ENCODE data around the gene AXIN2. TPM values are rescaled to one million over a fixed set of nuclear protein-coding genes. Genes with fewer than 3 reads are reported as not detected.
"Not testable (repeated sequence)": the region's sequence is repeated elsewhere in the genome, so short reads cannot be mapped to it uniquely, and the experiment has no call there.

Gene AXIN2
- total RNA-seq, 1 donor from 2014 or later, result 21.0 TPM

DNA sequence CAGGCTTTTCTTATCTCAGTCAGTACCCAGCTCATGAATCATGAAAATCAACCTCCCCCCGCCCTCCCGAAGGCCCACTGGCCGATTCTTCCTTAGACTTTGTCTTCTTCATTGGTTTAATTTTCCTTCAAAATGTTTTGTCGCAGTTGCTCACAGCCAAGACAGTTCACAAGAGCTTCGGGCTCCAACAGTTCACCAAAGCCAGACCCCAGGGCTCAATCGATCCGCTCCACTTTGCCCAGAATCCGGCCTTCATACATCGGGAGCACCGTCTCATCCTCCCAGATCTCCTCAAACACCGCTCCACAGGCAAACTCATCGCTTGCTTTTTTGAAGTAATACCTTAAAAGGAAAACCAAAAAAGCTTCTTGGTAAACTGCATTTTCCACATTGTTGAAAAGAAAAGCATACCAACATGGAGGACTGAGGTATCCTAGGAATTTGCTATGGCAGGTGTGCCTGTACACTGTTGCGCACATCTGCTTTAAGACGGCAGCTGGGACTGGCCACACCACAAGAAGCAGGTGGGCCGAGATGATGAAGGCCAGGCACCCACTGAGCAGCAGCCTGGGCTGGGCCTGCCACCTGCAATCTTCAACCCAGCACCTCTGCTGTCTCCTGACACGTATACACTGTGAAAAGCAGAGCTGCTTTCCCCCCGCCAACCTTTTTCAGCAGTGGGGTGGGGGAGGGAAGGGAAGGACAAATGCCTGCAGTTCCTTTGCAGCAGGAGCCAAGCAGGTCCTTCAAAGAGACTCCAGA is 31.5 kb downstream of the AXIN2 start:
- intact Hi-C loops (cut with micrococcal nuclease), result no loop called here
- H3K4me1 ChIP-seq, result peaks cover 37% of the 10 kb centered on the region
- peaks cover 36% of the 10 kb centered on the region for H3K36me3 ChIP-seq
- no peaks in the 10 kb centered on the region for H3K9me3 ChIP-seq (replicated peaks)
- DNase-seq, result no peak
- no peaks in the 10 kb centered on the region for H3K27me3 ChIP-seq (ENCODE audit: low read depth)
- TF ChIP-seq, protein P1, sequence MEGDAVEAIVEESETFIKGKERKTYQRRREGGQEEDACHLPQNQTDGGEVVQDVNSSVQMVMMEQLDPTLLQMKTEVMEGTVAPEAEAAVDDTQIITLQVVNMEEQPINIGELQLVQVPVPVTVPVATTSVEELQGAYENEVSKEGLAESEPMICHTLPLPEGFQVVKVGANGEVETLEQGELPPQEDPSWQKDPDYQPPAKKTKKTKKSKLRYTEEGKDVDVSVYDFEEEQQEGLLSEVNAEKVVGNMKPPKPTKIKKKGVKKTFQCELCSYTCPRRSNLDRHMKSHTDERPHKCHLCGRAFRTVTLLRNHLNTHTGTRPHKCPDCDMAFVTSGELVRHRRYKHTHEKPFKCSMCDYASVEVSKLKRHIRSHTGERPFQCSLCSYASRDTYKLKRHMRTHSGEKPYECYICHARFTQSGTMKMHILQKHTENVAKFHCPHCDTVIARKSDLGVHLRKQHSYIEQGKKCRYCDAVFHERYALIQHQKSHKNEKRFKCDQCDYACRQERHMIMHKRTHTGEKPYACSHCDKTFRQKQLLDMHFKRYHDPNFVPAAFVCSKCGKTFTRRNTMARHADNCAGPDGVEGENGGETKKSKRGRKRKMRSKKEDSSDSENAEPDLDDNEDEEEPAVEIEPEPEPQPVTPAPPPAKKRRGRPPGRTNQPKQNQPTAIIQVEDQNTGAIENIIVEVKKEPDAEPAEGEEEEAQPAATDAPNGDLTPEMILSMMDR (IDR thresholded peaks at IDR 0.05; ENCODE audit: borderline replicate concordance), result no peak
- H3K4me3 ChIP-seq, result no peak overlapping the region
- H3K27ac ChIP-seq (replicated peaks), result peak overlapping the region; percentile 88

DNA sequence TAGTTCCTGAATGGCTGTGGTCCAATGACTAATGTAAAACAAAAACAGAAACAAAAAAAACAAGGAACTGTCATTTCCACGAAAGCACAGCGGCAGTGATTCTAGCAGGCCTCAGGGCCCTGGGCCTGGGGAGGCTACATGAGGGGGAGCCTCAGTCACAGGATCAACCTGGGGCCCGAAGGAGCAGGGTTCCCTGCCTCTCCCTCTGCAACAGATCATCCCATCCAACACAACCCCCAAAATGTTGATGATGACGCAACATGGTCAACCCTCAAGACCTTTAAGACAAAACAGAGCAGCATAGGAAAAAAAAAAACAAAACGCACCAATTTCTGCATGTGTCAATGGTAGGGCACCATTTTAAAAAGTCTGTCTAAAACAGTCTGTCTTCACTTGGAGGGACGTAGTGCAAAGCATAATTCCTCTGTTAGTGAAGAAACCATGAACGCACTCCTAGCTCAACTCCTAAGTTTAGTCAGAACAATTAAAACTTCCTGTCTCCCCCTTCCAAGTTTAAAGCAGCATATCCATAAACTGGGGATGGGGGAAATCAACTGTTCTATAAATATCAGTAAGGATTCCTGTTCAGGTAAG is 32.3 kb downstream of the AXIN2 start:
- Histone ChIP-seq H3K27me3 (ENCODE audit: low read depth) (no peaks in the 10 kb centered on the region), H3K4me3 (no peak overlapping the region), H3K9me3 (replicated peaks) (no peaks in the 10 kb centered on the region), H3K4me1 (peaks cover 37% of the 10 kb centered on the region), H3K36me3 (peaks cover 29% of the 10 kb centered on the region), H3K27ac (replicated peaks) (no peak overlapping the region)
- intact Hi-C loops (cut with micrococcal nuclease), result no loop called here
- TF ChIP-seq, protein P1 (IDR thresholded peaks at IDR 0.05; ENCODE audit: borderline replicate concordance), result no peak
- DNase-seq, result no peak

DNA sequence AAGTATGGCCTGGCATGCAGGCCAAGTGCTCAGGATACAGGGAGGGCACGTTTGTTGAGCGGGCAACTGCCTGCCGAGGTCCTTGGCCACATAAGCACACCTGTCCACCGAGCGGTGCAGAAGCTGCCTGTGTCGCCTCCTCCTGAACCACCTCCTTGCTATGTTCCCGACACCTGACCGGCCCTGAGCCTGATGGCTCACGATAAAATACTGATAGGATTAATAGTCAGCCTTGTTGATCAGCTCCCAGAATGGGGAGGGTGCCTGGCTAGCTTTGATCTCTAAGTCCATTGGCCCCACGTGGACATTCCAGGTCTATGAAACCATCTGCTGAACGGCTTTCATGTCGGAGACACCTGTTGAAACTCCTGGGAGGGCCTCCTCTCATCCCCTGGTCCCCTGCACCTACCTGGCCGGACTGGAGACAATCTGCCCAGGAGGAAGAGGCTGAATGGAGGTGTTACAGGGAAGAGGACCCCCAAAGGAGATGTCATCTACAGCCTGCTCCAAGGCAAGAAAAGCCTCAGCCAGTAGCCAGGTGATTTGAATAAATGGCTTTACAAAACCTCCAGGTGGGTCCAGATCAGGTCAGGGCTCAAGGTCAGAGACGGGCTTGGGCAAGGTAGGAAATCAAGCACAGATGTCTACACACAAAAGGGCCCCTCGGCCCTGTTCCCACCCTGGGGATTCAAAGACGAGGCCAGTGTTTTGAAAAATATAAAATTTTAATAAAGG is 33.4 kb downstream of the AXIN2 start:
- TF ChIP-seq, protein P1 (IDR thresholded peaks at IDR 0.05; ENCODE audit: borderline replicate concordance), result no peak
- no peak for DNase-seq
- no peaks in the 10 kb centered on the region for H3K9me3 ChIP-seq (replicated peaks)
- H3K4me3 ChIP-seq, result no peak overlapping the region
- H3K27ac ChIP-seq (replicated peaks), result no peak overlapping the region
- H3K4me1 ChIP-seq, result peaks cover 32% of the 10 kb centered on the region
- intact Hi-C loops (cut with micrococcal nuclease), result no loop called here
- no peaks in the 10 kb centered on the region for H3K27me3 ChIP-seq (ENCODE audit: low read depth)
- peaks cover 17% of the 10 kb centered on the region for H3K36me3 ChIP-seq

DNA sequence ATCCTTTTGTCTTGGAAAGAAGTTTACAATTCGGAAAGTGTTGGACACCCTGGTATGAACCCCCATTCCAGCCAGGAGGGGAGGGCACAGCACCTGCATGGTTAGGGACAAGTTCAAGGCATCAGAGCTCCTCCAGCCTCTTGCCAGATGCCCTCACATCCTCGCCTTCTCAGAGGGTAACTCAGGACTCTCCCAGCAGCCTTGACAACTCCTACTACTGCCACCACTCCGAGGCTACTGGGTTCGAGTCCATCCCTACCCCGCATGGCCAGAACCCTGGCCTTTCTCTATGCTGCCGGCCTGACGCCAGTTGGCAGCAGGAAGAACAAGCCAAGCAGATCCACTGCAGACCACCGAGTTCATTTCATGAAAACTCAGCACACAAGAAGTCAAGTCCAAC is 34.1 kb downstream of the AXIN2 start:
- TF ChIP-seq, protein P1 (IDR thresholded peaks at IDR 0.05; ENCODE audit: borderline replicate concordance), result no peak
- DNase-seq, result no peak
- Histone ChIP-seq H3K27ac (replicated peaks) (no peak overlapping the region), H3K9me3 (replicated peaks) (no peaks in the 10 kb centered on the region), H3K4me1 (peaks cover 25% of the 10 kb centered on the region), H3K4me3 (no peak overlapping the region), H3K27me3 (ENCODE audit: low read depth) (no peaks in the 10 kb centered on the region), H3K36me3 (peaks cover 12% of the 10 kb centered on the region)
- intact Hi-C loops (cut with micrococcal nuclease), result no loop called here

DNA sequence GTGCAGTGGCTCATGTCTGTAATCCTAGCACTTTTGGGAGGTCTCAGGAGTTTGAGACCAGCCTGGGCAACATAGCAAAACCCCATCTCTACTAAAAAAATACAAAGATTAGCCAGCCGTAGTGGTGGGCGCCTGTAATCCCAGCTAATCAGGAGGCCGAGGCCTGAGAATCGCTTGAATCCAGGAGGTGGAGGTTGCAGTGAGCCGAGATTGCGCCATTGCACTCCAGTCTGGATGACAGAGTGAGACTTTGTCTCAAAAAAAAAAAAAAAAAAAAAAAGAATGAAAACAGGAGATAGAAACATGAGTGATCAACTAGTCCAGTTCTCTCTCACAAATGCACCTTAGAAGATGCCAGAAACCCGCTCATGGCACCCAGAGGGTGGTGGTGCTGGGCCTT is 34.6 kb downstream of the AXIN2 start:
- H3K9me3 ChIP-seq (replicated peaks); intact Hi-C loops (cut with micrococcal nuclease); DNase-seq; H3K27ac ChIP-seq (replicated peaks); H3K27me3 ChIP-seq (ENCODE audit: low read depth); H3K4me3 ChIP-seq: not testable (repeated sequence)
- Histone ChIP-seq H3K4me1 (peaks cover 20% of the 10 kb centered on the region), H3K36me3 (peaks cover 12% of the 10 kb centered on the region)

Measured in left ventricle myocardium inferior (tissue), 1 donor.